Vagina (tissue), 2 donors: ENCODE data around the gene GADD45A. TPM values are rescaled to one million over a fixed set of nuclear protein-coding genes. Genes with fewer than 3 reads are reported as not detected.
A peak's percentile ranks its signal among the peaks of the same experiment; 100 is the strongest.

Experiments
- DNase-seq, 2 donors: peaks; one replicate each; pipeline ENCODE4 v3.0.0-alpha.2; 2017; ENCODE audit errors: extremely low spot score in 2 of 2
- H3K27ac ChIP-seq: fragments of 200-600 bp; sonication (generic); one replicate; pipeline ENCODE4 v1.5.1; 2019
- H3K27me3 ChIP-seq: fragments of 200-600 bp; sonication (generic); one replicate; pipeline ENCODE4 v1.5.1; 2019
- H3K36me3 ChIP-seq, 2 donors: fragments of 200-600 bp; sonication (generic); one replicate each; pipeline ENCODE4 v1.5.1; 2017 to 2019
- H3K4me1 ChIP-seq: fragments of 200-600 bp; sonication (generic); one replicate; pipeline ENCODE4 v1.5.1; 2019
- H3K4me3 ChIP-seq, 2 donors: fragments of 200-600 bp; sonication (generic); 1 replicate in 1 of 2; 2 replicates in 1 of 2; pipeline ENCODE4 v1.5.1; 2016 to 2019
- H3K9me3 ChIP-seq: fragments of 200-600 bp; sonication (generic); one replicate; pipeline ENCODE4 v1.5.1; 2019
- CTCF ChIP-seq, 3 experiments: fragments of 450-650 bp in 2 of 3; fragments of 200-600 bp in 1 of 3; sonication (generic) in 1 of 3; IDR thresholded peaks; one replicate each; pipeline ENCODE4 v1.5.1; 2017 to 2019; ENCODE audit warnings: antibody characterized with exemption in 3 of 3, mild to moderate bottlenecking in 2 of 3, moderate library complexity in 2 of 3
- POLR2A ChIP-seq, 2 donors: fragments of 450-650 bp; IDR thresholded peaks; one replicate each; pipeline ENCODE4 v1.6.1; 2017; ENCODE audit warnings: antibody characterized with exemption in 2 of 2, mild to moderate bottlenecking in 2 of 2, moderate library complexity in 2 of 2
- POLR2AphosphoS5 ChIP-seq, 2 donors: sonication (generic); formaldehyde crosslinking; IDR thresholded peaks; one replicate each; pipeline ENCODE4 v1.9.0; 2017; ENCODE audit warnings: antibody characterized with exemption in 2 of 2, mild to moderate bottlenecking in 2 of 2, low read depth in 1 of 2; ENCODE audit not compliant: insufficient read depth in 1 of 2
- intact Hi-C: fragments of 100-400 bp; cut with DNase I; formaldehyde crosslinking; loops from one replicate; pipeline ENCODE4 v1.15.1; 2023
- total RNA-seq: library from RNA; depleted of rRNA; stranded (reverse); fragments of >200 nt; gene quantifications from one replicate; pipeline ENCODE4 v1.2.3, GENCODE V29; 2016

GADD45A gene
- total RNA-seq, 1 donor from 2014 or later = 44.4 TPM

- Histone ChIP-seq H3K9me3 (no peaks in the 10 kb centered on the region), H3K4me1 (peaks cover 26% of the 10 kb centered on the region), H3K27me3 (no peaks in the 10 kb centered on the region), H3K27ac (peak overlapping the region; percentile 63), H3K36me3 (no peaks in the 10 kb centered on the region), H3K4me3 (no peak overlapping the region)
- intact Hi-C loops = no loop called here
- no peak for DNase-seq
- TF ChIP-seq CTCF (IDR thresholded peaks at IDR 0.05) (no peak), POLR2A (IDR thresholded peaks at IDR 0.05) (no peak), POLR2AphosphoS5 (IDR thresholded peaks at IDR 0.05; ENCODE audit: insufficient read depth in 1 of 2, low read depth in 1 of 2) (no peak)
These were observed 39.4 kb upstream of the GADD45A start for GRCh38 chr1:67645495-67646144.

GRCh38 chr1:67646145-67647035, 38.6 kb upstream of the GADD45A start:
- TF ChIP-seq CTCF (IDR thresholded peaks at IDR 0.05) = no peak
- TF ChIP-seq POLR2A (IDR thresholded peaks at IDR 0.05) = no peak
- peak in 1 of 2 donors; percentile 16 for TF ChIP-seq POLR2AphosphoS5 (IDR thresholded peaks at IDR 0.05; ENCODE audit: insufficient read depth in 1 of 2, low read depth in 1 of 2)
- no peaks in the 10 kb centered on the region for H3K27me3 ChIP-seq
- intact Hi-C loops = no loop called here
- H3K36me3 ChIP-seq = no peaks in the 10 kb centered on the region
- no peak overlapping the region for H3K4me3 ChIP-seq
- DNase-seq = no peak
- H3K9me3 ChIP-seq = no peaks in the 10 kb centered on the region
- H3K27ac ChIP-seq = peak overlapping the region; percentile 63
- peaks cover 26% of the 10 kb centered on the region for H3K4me1 ChIP-seq

GRCh38 chr1:67647036-67647798, 37.8 kb upstream of the GADD45A start:
- Histone ChIP-seq H3K36me3 (no peaks in the 10 kb centered on the region), H3K4me3 (no peak overlapping the region), H3K4me1 (peaks cover 26% of the 10 kb centered on the region), H3K27ac (peak overlapping the region; percentile 63), H3K9me3 (no peaks in the 10 kb centered on the region), H3K27me3 (no peaks in the 10 kb centered on the region)
- intact Hi-C loops = no loop called here
- no peak for DNase-seq
- TF ChIP-seq CTCF (IDR thresholded peaks at IDR 0.05) (no peak), POLR2A (IDR thresholded peaks at IDR 0.05) (no peak), POLR2AphosphoS5 (IDR thresholded peaks at IDR 0.05; ENCODE audit: insufficient read depth in 1 of 2, low read depth in 1 of 2) (no peak)

GRCh38 chr1:67647814-67648358, 37.1 kb upstream of the GADD45A start:
- H3K4me1 ChIP-seq = peaks cover 26% of the 10 kb centered on the region
- DNase-seq = no peak
- TF ChIP-seq POLR2A (IDR thresholded peaks at IDR 0.05) = no peak
- TF ChIP-seq POLR2AphosphoS5 (IDR thresholded peaks at IDR 0.05; ENCODE audit: insufficient read depth in 1 of 2, low read depth in 1 of 2) = no peak
- no peak for TF ChIP-seq CTCF (IDR thresholded peaks at IDR 0.05)
- no peaks in the 10 kb centered on the region for H3K36me3 ChIP-seq
- intact Hi-C loops = no loop called here
- H3K9me3 ChIP-seq = no peaks in the 10 kb centered on the region
- no peaks in the 10 kb centered on the region for H3K27me3 ChIP-seq
- H3K27ac ChIP-seq = peak overlapping the region; percentile 63
- H3K4me3 ChIP-seq = no peak overlapping the region
